ENCODE data around the gene GPR17. TPM values are rescaled to one million over a fixed set of nuclear protein-coding genes. Genes with fewer than 3 reads are reported as not detected.

GPR17 gene
- total RNA-seq, 1 experiment from 2014 or later: not detected

- Mint-ChIP-seq H3K4me1 (ENCODE audit: insufficient read depth, unreplicated experiment) (peaks cover 4% of the 10 kb centered on the region), H3K4me3 (ENCODE audit: unreplicated experiment) (no peak overlapping the region), H3K9me3 (ENCODE audit: unreplicated experiment) (no peaks in the 10 kb centered on the region), H3K27me3 (ENCODE audit: insufficient read depth, unreplicated experiment) (no peaks in the 10 kb centered on the region), H3K36me3 (ENCODE audit: insufficient read depth, unreplicated experiment) (no peaks in the 10 kb centered on the region), H3K27ac (ENCODE audit: low read depth, unreplicated experiment) (no peak overlapping the region)
- TF ChIP-seq CTCF (IDR thresholded peaks at IDR 0.05; ENCODE audit: unreplicated experiment): no peak
- ChIA-PET POLR2A (no interaction called here), CTCF (no interaction called here)
- BruUV-seq (replicated peaks): no TSS peak
- intact Hi-C loops (cut with micrococcal nuclease): loop anchor here (5.0 kb wide), 2 partner anchors 138 to 448 kb away; no protein-coding TSS in a partner anchor
- DNase-seq (ENCODE audit: unreplicated experiment): no peak
These were observed 943 bp upstream of the GPR17 start for GRCh38 chr2:127645026-127645394.

GRCh38 chr2:127646487-127647241 is 711 bp downstream of the GPR17 start:
- ChIA-PET POLR2A (no interaction called here), CTCF (interaction anchor here (0.6 kb wide), 1 partner anchor 38 kb away, joined by 3 read pairs; no protein-coding TSS in a partner anchor)
- BruUV-seq (replicated peaks): no TSS peak
- H3K9me3 Mint-ChIP-seq (ENCODE audit: unreplicated experiment): no peaks in the 10 kb centered on the region
- intact Hi-C loops (cut with micrococcal nuclease): loop anchor here (5.0 kb wide), 2 partner anchors 139 to 449 kb away; no protein-coding TSS in a partner anchor
- no peak for DNase-seq (ENCODE audit: unreplicated experiment)
- no peak for TF ChIP-seq CTCF (IDR thresholded peaks at IDR 0.05; ENCODE audit: unreplicated experiment)
- no peak overlapping the region for H3K4me3 Mint-ChIP-seq (ENCODE audit: unreplicated experiment)
- H3K27ac Mint-ChIP-seq (ENCODE audit: low read depth, unreplicated experiment): no peak overlapping the region
- H3K36me3 Mint-ChIP-seq (ENCODE audit: insufficient read depth, unreplicated experiment): no peaks in the 10 kb centered on the region
- peaks cover 4% of the 10 kb centered on the region for H3K4me1 Mint-ChIP-seq (ENCODE audit: insufficient read depth, unreplicated experiment)
- H3K27me3 Mint-ChIP-seq (ENCODE audit: insufficient read depth, unreplicated experiment): no peaks in the 10 kb centered on the region

GRCh38 chr2:127647242-127648190 is 1.6 kb downstream of the GPR17 start:
- peaks cover 4% of the 10 kb centered on the region for H3K4me1 Mint-ChIP-seq (ENCODE audit: insufficient read depth, unreplicated experiment)
- no peaks in the 10 kb centered on the region for H3K9me3 Mint-ChIP-seq (ENCODE audit: unreplicated experiment)
- no peak overlapping the region for H3K4me3 Mint-ChIP-seq (ENCODE audit: unreplicated experiment)
- POLR2A ChIA-PET: no interaction called here
- no peak for TF ChIP-seq CTCF (IDR thresholded peaks at IDR 0.05; ENCODE audit: unreplicated experiment)
- DNase-seq (ENCODE audit: unreplicated experiment): peak; percentile 39
- no peak overlapping the region for H3K27ac Mint-ChIP-seq (ENCODE audit: low read depth, unreplicated experiment)
- no peaks in the 10 kb centered on the region for H3K36me3 Mint-ChIP-seq (ENCODE audit: insufficient read depth, unreplicated experiment)
- no TSS peak for BruUV-seq (replicated peaks)
- CTCF ChIA-PET: interaction anchor here (0.6 to 3.0 kb wide), 3 partner anchors 29 to 169 kb away, joined by 3 to 12 read pairs (median 3); partner anchors contain the start of gene LIMS2
- intact Hi-C loops (cut with micrococcal nuclease): loop anchor here (5.0 kb wide), 2 partner anchors 140 to 450 kb away; no protein-coding TSS in a partner anchor
- H3K27me3 Mint-ChIP-seq (ENCODE audit: insufficient read depth, unreplicated experiment): no peaks in the 10 kb centered on the region

- H3K9me3 Mint-ChIP-seq (ENCODE audit: unreplicated experiment): no peaks in the 10 kb centered on the region
- POLR2A ChIA-PET: no interaction called here
- H3K27ac Mint-ChIP-seq (ENCODE audit: low read depth, unreplicated experiment): no peak overlapping the region
- H3K27me3 Mint-ChIP-seq (ENCODE audit: insufficient read depth, unreplicated experiment): no peaks in the 10 kb centered on the region
- CTCF ChIA-PET: interaction anchor here (2.2 to 3.0 kb wide), 2 partner anchors 28 to 34 kb away, joined by 4 to 12 read pairs; partner anchors contain the start of gene LIMS2
- no peak overlapping the region for H3K4me3 Mint-ChIP-seq (ENCODE audit: unreplicated experiment)
- intact Hi-C loops (cut with micrococcal nuclease): loop anchor here (5.0 kb wide), 2 partner anchors 141 to 451 kb away; no protein-coding TSS in a partner anchor
- H3K4me1 Mint-ChIP-seq (ENCODE audit: insufficient read depth, unreplicated experiment): peaks cover 4% of the 10 kb centered on the region
- no TSS peak for BruUV-seq (replicated peaks)
- DNase-seq (ENCODE audit: unreplicated experiment): no peak
- H3K36me3 Mint-ChIP-seq (ENCODE audit: insufficient read depth, unreplicated experiment): no peaks in the 10 kb centered on the region
- no peak for TF ChIP-seq CTCF (IDR thresholded peaks at IDR 0.05; ENCODE audit: unreplicated experiment)
These were observed 2.4 kb downstream of the GPR17 start for GRCh38 chr2:127648321-127648720.
